Endothelial cell of umbilical vein (primary cell): ENCODE results near the gene IL25. TPM values are rescaled to one million over a fixed set of nuclear protein-coding genes. Genes with fewer than 3 reads are reported as not detected.

Experiments used
- BruUV-seq: library from RNA; stranded (reverse); fragments of 400-500 nt; replicated peaks from 2 replicates; lab custom pipeline; 2021; lab: Mats Ljungman, UMichigan
- CTCF ChIA-PET: fragments of 300-600, 350-600 bp; sonication (Branson Sonifier 250); formaldehyde crosslinking; loops from one replicate; lab custom pipeline; 2021; ENCODE audit warnings: antibody characterized with exemption, inconsistent platforms; lab: Charles Lee
- POLR2A ChIA-PET: fragments of 300-600, 350-600 bp; sonication (Branson Sonifier 250); formaldehyde crosslinking; loops from one replicate; lab custom pipeline; 2021; ENCODE audit warnings: antibody characterized with exemption, inconsistent platforms; lab: Charles Lee
- DNase-seq: peaks from one replicate; pipeline ENCODE4 v3.0.0-alpha.2; 2011; ENCODE audit warnings: low read depth, low spot score
- FAIRE-seq: peaks from 2 replicates; lab custom pipeline; 2011; peaks lifted over from hg19 to GRCh38; lab: Jason Lieb, UNC
- H2AFZ ChIP-seq: 2 replicates; pipeline ENCODE4 v1.6.0; 2012; ENCODE audit warnings: low read depth, low read length, control low read depth, inconsistent platforms
- H3K27ac ChIP-seq: 2 replicates; pipeline ENCODE4 v1.5.1; 2011; ENCODE audit warnings: low read depth, mild to moderate bottlenecking, control low read depth, low read length, moderate library complexity; ENCODE audit not compliant: insufficient read depth
- H3K27me3 ChIP-seq, 2 experiments: 2 replicates each; pipeline versions ENCODE4 v1.6.0 to v1.6.1; 2011; ENCODE audit warnings: low read length in 2 of 2, mixed read lengths in 1 of 2; ENCODE audit not compliant: control insufficient read depth in 2 of 2, insufficient read depth in 2 of 2
- H3K36me3 ChIP-seq, 2 experiments: 2 replicates in 1 of 2; 3 replicates in 1 of 2; pipeline ENCODE4 v1.5.1; 2011; ENCODE audit warnings: low read length in 2 of 2, mild to moderate bottlenecking in 1 of 2, moderate library complexity in 1 of 2; ENCODE audit not compliant: control insufficient read depth in 2 of 2, insufficient read depth in 2 of 2; ENCODE audit errors: extremely low read depth in 1 of 2
- H3K4me1 ChIP-seq: 3 replicates; pipeline ENCODE4 v1.5.1; 2011; ENCODE audit warnings: mild to moderate bottlenecking, low read length; ENCODE audit not compliant: control insufficient read depth, insufficient read depth; ENCODE audit errors: extremely low read depth
- H3K4me2 ChIP-seq: 2 replicates; pipeline ENCODE4 v1.6.1; 2011; ENCODE audit warnings: low read length, control low read depth, mixed read lengths; ENCODE audit not compliant: insufficient read depth
- H3K4me3 ChIP-seq, 3 experiments: fragments of 200-600 bp in 1 of 3; sonication (generic), shearing (Covaris generic) in 1 of 3; replicated peaks in 1 of 3; 2 replicates each; pipeline ENCODE4 v1.5.1; 2011 to 2016; ENCODE audit warnings: control low read depth in 3 of 3, low read length in 3 of 3, mild to moderate bottlenecking in 2 of 3, inconsistent platforms in 1 of 3, low read depth in 1 of 3, moderate library complexity in 1 of 3; ENCODE audit not compliant: insufficient read depth in 1 of 3
- H3K79me2 ChIP-seq: 2 replicates; pipeline ENCODE4 v1.6.0; 2012; ENCODE audit warnings: low read length, inconsistent platforms; ENCODE audit not compliant: control insufficient read depth, insufficient read depth
- H3K9ac ChIP-seq: replicated peaks from 2 replicates; pipeline ENCODE3; 2011; ENCODE audit warnings: low read length, control low read depth; ENCODE audit not compliant: insufficient read depth; ENCODE audit errors: extremely low read depth
- H3K9me1 ChIP-seq: replicated peaks from 3 replicates; pipeline ENCODE4 v1.6.0; 2011; ENCODE audit warnings: mild to moderate bottlenecking, low read length; ENCODE audit not compliant: control insufficient read depth, insufficient read depth; ENCODE audit errors: extremely low read depth
- H3K9me3 ChIP-seq: replicated peaks from 2 replicates; pipeline ENCODE4 v1.5.1; 2012; ENCODE audit warnings: low read length, inconsistent platforms; ENCODE audit not compliant: control insufficient read depth, insufficient read depth
- H4K20me1 ChIP-seq: replicated peaks from 2 replicates; pipeline ENCODE3; 2011; ENCODE audit warnings: mild to moderate bottlenecking, low read length; ENCODE audit not compliant: control insufficient read depth, insufficient read depth; ENCODE audit errors: extremely low read depth
- CTCF ChIP-seq, 2 donors: IDR thresholded peaks; 1 replicate in 1 of 2; 2 replicates in 1 of 2; pipeline ENCODE4 v1.5.1; 2011; ENCODE audit warnings: low read length in 2 of 2, mild to moderate bottlenecking in 2 of 2, moderate library complexity in 2 of 2, control low read depth in 1 of 2, inconsistent platforms in 1 of 2, low read depth in 1 of 2; ENCODE audit not compliant: insufficient read depth in 1 of 2; ENCODE audit errors: extremely low read depth in 1 of 2
- EZH2 ChIP-seq: IDR thresholded peaks from 2 replicates; pipeline ENCODE4 v1.6.1; 2012; ENCODE audit warnings: borderline replicate concordance, low read depth, mild to moderate bottlenecking, moderate library complexity, low read length, inconsistent platforms; ENCODE audit not compliant: severe bottlenecking
- FOS ChIP-seq: IDR thresholded peaks from 2 replicates; pipeline ENCODE4 v1.6.1; 2011; ENCODE audit warnings: mild to moderate bottlenecking, low read length, moderate library complexity, borderline replicate concordance; ENCODE audit not compliant: insufficient read depth
- GATA2 ChIP-seq: IDR thresholded peaks from 2 replicates; pipeline ENCODE4 v1.7.0; 2011; ENCODE audit warnings: low read depth, mild to moderate bottlenecking, moderate library complexity, mixed read lengths, low read length; ENCODE audit not compliant: insufficient read length, insufficient read depth
- JUN ChIP-seq: IDR thresholded peaks from 2 replicates; pipeline ENCODE4 v1.6.1; 2011; ENCODE audit warnings: borderline replicate concordance, low read depth; ENCODE audit not compliant: insufficient read length, insufficient read depth
- MAX ChIP-seq: IDR thresholded peaks from 2 replicates; pipeline ENCODE4 v1.6.1; 2011; ENCODE audit not compliant: insufficient read depth, insufficient read length
- MYC ChIP-seq: IDR thresholded peaks from one replicate; pipeline ENCODE4 v1.6.1; 2011; ENCODE audit warnings: mild to moderate bottlenecking, low read depth, low read length
- POLR2A ChIP-seq: IDR thresholded peaks from 2 replicates; pipeline ENCODE4 v1.6.1; 2012; ENCODE audit warnings: low read depth, mild to moderate bottlenecking, control low read depth, low read length
- POLR2AphosphoS5 ChIP-seq: IDR thresholded peaks from 2 replicates; pipeline ENCODE4 v1.6.1; 2012; ENCODE audit warnings: low read depth, mild to moderate bottlenecking, control low read depth, low read length, moderate library complexity; ENCODE audit not compliant: insufficient read depth
- dilution Hi-C: fragments of 300-500 bp; cut with MboI; formaldehyde crosslinking; loops from one replicate; pipeline ENCODE4 v1.15.0; 2019; ENCODE audit warnings: low sequenced_read_pairs; ENCODE audit not compliant: extremely low pct_ligation_motif_present
- intact Hi-C: fragments of 100-400 bp; cut with micrococcal nuclease; formaldehyde crosslinking; loops from one replicate; pipeline ENCODE4 v1.10.0; 2022
- polyA plus RNA-seq, 4 experiments: library from polyadenylated mRNA; depleted of rRNA in 3 of 4; stranded (reverse) in 3 of 4; unstranded in 1 of 4; fragments of >200 nt; gene quantifications; 2 replicates each; pipeline versions ENCODE4 v1.2.1 to v1.2.3, GENCODE V29; 2011 to 2012; ENCODE audit warnings: missing spikeins in 1 of 4
- total RNA-seq: library from RNA; stranded (reverse); gene quantifications from 2 replicates; pipeline ENCODE4 v1.2.3, GENCODE V29; 2021

Gene IL25
- total and polyA plus RNA-seq, 2 donors (not counting 3 experiments of a cell fraction or from before 2014, with no cell fraction given): not detected

- H2AFZ ChIP-seq: no peak overlapping the region
- H3K36me3 ChIP-seq: no peaks in the 10 kb centered on the region
- no peak overlapping the region for H3K9ac ChIP-seq
- TF ChIP-seq POLR2A (no peak), JUN (no peak), MAX (no peak), GATA2 (no peak), MYC (no peak), POLR2AphosphoS5 (no peak), EZH2 (no peak), CTCF (IDR thresholded peaks at IDR 0.05; ENCODE audit: extremely low read depth in 1 of 2, insufficient read depth in 1 of 2, low read depth in 1 of 2, low read length in 2 of 2) (no peak), FOS (no peak)
- CTCF ChIA-PET: interaction anchor here (0.5 to 1.6 kb wide), 4 partner anchors 14 to 150 kb away, joined by 3 to 4 read pairs (median 4); no protein-coding TSS in a partner anchor
- DNase-seq (no peak), FAIRE-seq (no peak)
- no peak overlapping the region for H3K4me2 ChIP-seq
- H3K9me3 ChIP-seq: no peaks in the 10 kb centered on the region
- no peaks in the 10 kb centered on the region for H3K79me2 ChIP-seq
- peaks cover 22% of the 10 kb centered on the region in 2 experiments for H3K27me3 ChIP-seq
- dilution Hi-C loops: no loop called here
- POLR2A ChIA-PET: no interaction called here
- no peak overlapping the region for H3K4me3 ChIP-seq
- H3K4me1 ChIP-seq: no peaks in the 10 kb centered on the region
- BruUV-seq: no TSS peak
- H3K9me1 ChIP-seq: no peaks in the 10 kb centered on the region
- H4K20me1 ChIP-seq: no peaks in the 10 kb centered on the region
- intact Hi-C loops: no loop called here
- H3K27ac ChIP-seq: no peak overlapping the region
These were observed 12.1 kb upstream of the IL25 start for GRCh38 chr14:23360496-23360895.
